Transverse colon (tissue), 4 donors: ENCODE measurements around the gene ZSCAN5B. TPM values are rescaled to one million over a fixed set of nuclear protein-coding genes. Genes with fewer than 3 reads are reported as not detected.
A peak's percentile ranks its signal among the peaks of the same experiment; 100 is the strongest.
"Not testable (repeated sequence)": the region's sequence is repeated elsewhere in the genome, so short reads cannot be mapped to it uniquely, and the experiment has no call there.

Source experiments
- DNase-seq: peaks from one replicate; pipeline ENCODE4 v3.0.0-alpha.2; 2019
- H3K27ac ChIP-seq, 4 donors: fragments of 200-600 bp; sonication (generic); 2 replicates each; pipeline ENCODE4 v1.5.1; 2016 to 2018; ENCODE audit warnings: inconsistent platforms in 4 of 4
- H3K27me3 ChIP-seq: fragments of 200-600 bp; sonication (generic); 2 replicates; pipeline ENCODE4 v1.5.1; 2017; ENCODE audit warnings: inconsistent platforms
- H3K36me3 ChIP-seq, 4 donors: fragments of 200-600 bp; sonication (generic); 2 replicates each; pipeline ENCODE4 v1.5.1; 2017 to 2019; ENCODE audit warnings: inconsistent platforms in 4 of 4
- H3K4me1 ChIP-seq, 4 donors: fragments of 200-600 bp; sonication (generic); 2 replicates each; pipeline ENCODE4 v1.5.1; 2017 to 2020; ENCODE audit warnings: inconsistent platforms in 4 of 4
- H3K4me3 ChIP-seq, 4 donors: fragments of 200-600 bp; sonication (generic); 1 replicate in 1 of 4; 2 replicates in 3 of 4; pipeline versions ENCODE4 v1.5.1 to v1.6.1; 2017 to 2019; ENCODE audit warnings: inconsistent platforms in 4 of 4
- H3K9me3 ChIP-seq, 2 donors: fragments of 200-600 bp; sonication (generic); 2 replicates each; pipeline ENCODE4 v1.5.1; 2017 to 2019; ENCODE audit warnings: inconsistent platforms in 2 of 2
- CTCF ChIP-seq, 5 experiments: fragments of 200-600 bp in 3 of 5; fragments of 450-650 bp in 2 of 5; sonication (generic) in 3 of 5; IDR thresholded peaks; 1 replicate in 2 of 5; 2 replicates in 3 of 5; pipeline ENCODE4 v1.5.1; 2016 to 2017; ENCODE audit warnings: antibody characterized with exemption in 5 of 5, inconsistent platforms in 3 of 5, mild to moderate bottlenecking in 2 of 5, moderate library complexity in 1 of 5
- EP300 ChIP-seq: sonication (generic); formaldehyde crosslinking; IDR thresholded peaks from one replicate; pipeline ENCODE4 v1.6.1; 2017; ENCODE audit warnings: antibody characterized with exemption, low read depth
- POLR2A ChIP-seq: fragments of 450-650 bp; IDR thresholded peaks from one replicate; pipeline ENCODE4 v1.6.1; 2016; ENCODE audit warnings: antibody characterized with exemption, mild to moderate bottlenecking, moderate library complexity
- POLR2AphosphoS5 ChIP-seq, 3 donors: sonication (generic); formaldehyde crosslinking; IDR thresholded peaks; one replicate each; pipeline ENCODE4 v1.6.1; 2016; ENCODE audit warnings: antibody characterized with exemption in 3 of 3
- WGBS, 2 donors: methylation state at CpG; one replicate each; pipeline ENCODE4 v1.1.5; 2018; ENCODE audit warnings: low coverage in 1 of 2; 5-methylcytosine and 5-hydroxymethylcytosine counted together
- in situ Hi-C, 4 donors: fragments of 200-750 bp; cut with MboI; loops; one replicate each; pipeline versions ENCODE4 v1.15.0 to v1.15.1; 2017; ENCODE audit warnings: low sequenced_read_pairs in 3 of 4, low pct_ligation_motif_present in 1 of 4, low pct_unique_long_range_greater_than_20kb in 1 of 4
- intact Hi-C: fragments of 100-400 bp; cut with DNase I; formaldehyde crosslinking; loops from one replicate; pipeline ENCODE4 v1.15.1; 2023; ENCODE audit warnings: low total_unique reads
- total RNA-seq, 4 donors: library from RNA; depleted of rRNA; stranded (reverse); fragments of >200 nt; gene quantifications; one replicate each; pipeline ENCODE4 v1.1.0, GENCODE V29; 2016

The ZSCAN5B gene
- total RNA-seq, 4 donors from 2014 or later, result not detected

DNA sequence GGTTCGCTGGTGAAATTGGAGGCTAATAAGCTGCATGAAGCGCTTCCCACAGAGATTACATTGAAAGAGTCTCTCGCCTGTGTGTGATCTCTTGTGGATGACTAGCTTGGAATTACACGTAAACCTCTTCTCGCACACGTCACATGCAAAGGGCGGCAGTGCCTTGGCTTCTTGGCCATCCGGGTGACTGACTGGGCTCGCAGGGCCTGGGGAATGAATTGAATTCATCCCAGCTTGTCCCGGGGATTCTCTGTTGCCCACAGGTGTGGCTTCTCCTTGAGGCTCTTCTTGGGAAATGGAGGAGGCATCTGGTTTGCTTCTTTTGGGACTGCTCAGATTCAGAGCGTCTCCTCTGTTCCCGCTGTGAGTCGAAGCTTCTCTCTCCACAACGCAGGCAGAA, 24.3 kb upstream of the ZSCAN5B start:
- Histone ChIP-seq H3K9me3 (no peaks in the 10 kb centered on the region), H3K4me1 (peaks cover 0 to 7% (median under 1%) of the 10 kb centered on the region in 4 donors), H3K4me3 (no peak overlapping the region), H3K27me3 (peaks cover 12% of the 10 kb centered on the region), H3K27ac (no peak overlapping the region), H3K36me3 (no peaks in the 10 kb centered on the region)
- intact Hi-C loops (no loop called here), in situ Hi-C loops (no loop called here)
- 95 to 100% methylated on average over 4 to 14 of the region's 14 CpGs for WGBS, 2 donors
- TF ChIP-seq CTCF (IDR thresholded peaks at IDR 0.05) (no peak), POLR2AphosphoS5 (IDR thresholded peaks at IDR 0.05) (no peak), EP300 (no peak), POLR2A (no peak)
- DNase-seq, result no peak

- 62 to 90% methylated on average over 2 to 9 of the region's 9 CpGs for WGBS, 2 donors
- peak in 2 of 5 experiments; percentile 4 to 19 for TF ChIP-seq CTCF (IDR thresholded peaks at IDR 0.05)
- DNase-seq, in situ Hi-C loops, H3K9me3 ChIP-seq, H3K36me3 ChIP-seq, H3K4me1 ChIP-seq, intact Hi-C loops, H3K4me3 ChIP-seq, H3K27ac ChIP-seq: not testable (repeated sequence)
- peaks cover 15% of the 10 kb centered on the region for H3K27me3 ChIP-seq
These were observed 23.9 kb upstream of the ZSCAN5B start for GRCh38 chr19:56221442-56221841.

DNA sequence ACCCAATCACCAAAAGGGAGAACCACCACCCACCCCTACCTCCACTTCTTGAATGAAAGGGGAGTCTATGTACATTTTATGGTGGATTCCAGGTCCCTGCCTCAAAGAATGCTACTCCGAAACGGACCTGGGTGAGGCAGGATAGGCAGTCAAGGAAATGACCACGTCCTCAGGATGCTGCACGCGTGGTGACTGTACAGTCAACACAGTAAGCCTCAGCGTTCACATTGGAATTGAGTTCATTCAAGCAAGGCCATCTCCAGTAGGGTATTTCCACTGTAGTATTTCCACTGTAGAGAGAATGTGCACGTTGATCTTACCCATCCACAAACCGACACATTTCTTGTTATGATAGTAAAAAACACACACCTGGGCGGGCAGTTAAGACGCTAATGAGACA, 21.4 kb upstream of the ZSCAN5B start:
- no peak overlapping the region for H3K4me3 ChIP-seq
- H3K9me3 ChIP-seq, result no peaks in the 10 kb centered on the region
- H3K27ac ChIP-seq, result no peak overlapping the region
- H3K4me1 ChIP-seq, result peaks cover 0 to 7% (median 1%) of the 10 kb centered on the region in 4 donors
- intact Hi-C loops, result no loop called here
- no peaks in the 10 kb centered on the region for H3K36me3 ChIP-seq
- TF ChIP-seq CTCF (IDR thresholded peaks at IDR 0.05) (no peak), POLR2A (no peak), POLR2AphosphoS5 (IDR thresholded peaks at IDR 0.05) (no peak), EP300 (no peak)
- in situ Hi-C loops, result no loop called here
- whole genome bisulfite sequencing, 2 donors, result 86 to 97% methylated on average over 5 to 10 of the region's 10 CpGs
- H3K27me3 ChIP-seq, result peaks cover 15% of the 10 kb centered on the region
- DNase-seq, result no peak

- H3K27me3 ChIP-seq, result peaks cover 15% of the 10 kb centered on the region
- in situ Hi-C loops (no loop called here), intact Hi-C loops (no loop called here)
- H3K9me3 ChIP-seq, result no peaks in the 10 kb centered on the region
- peaks cover 0 to 7% (median 1%) of the 10 kb centered on the region in 4 donors for H3K4me1 ChIP-seq
- no peak for DNase-seq
- H3K36me3 ChIP-seq, result no peaks in the 10 kb centered on the region
- TF ChIP-seq EP300, result no peak
- TF ChIP-seq POLR2A, result no peak
- TF ChIP-seq POLR2AphosphoS5 (IDR thresholded peaks at IDR 0.05), result no peak
- TF ChIP-seq CTCF (IDR thresholded peaks at IDR 0.05), result no peak
- WGBS, 2 donors, result 57 to 100% methylated on average over 1 to 39 of the region's 79 CpGs
- H3K4me3 ChIP-seq, result peak overlapping the region in 2 of 4 donors; percentile 25 to 29
- no peak overlapping the region for H3K27ac ChIP-seq
These were observed 19.7 kb upstream of the ZSCAN5B start for GRCh38 chr19:56217039-56217949.
